SK-N-SH treated with all-trans-retinoic acid at 6 μM for 48 hours (cell line): ENCODE results near the gene PRDM11.

ENCODE experiments used
- ATAC-seq: fragments of 200-7000 bp; cut with Tn5 transposase; 3 replicates; pipeline ENCODE4 v1.9.1; 2020; ENCODE audit warnings: mild to moderate bottlenecking, moderate library complexity
- ARNTL ChIP-seq: fragments of 450-650 bp; formaldehyde crosslinking; IDR thresholded peaks from 2 replicates; pipeline ENCODE4 v1.5.0; 2020; ENCODE audit warnings: low read depth, mild to moderate bottlenecking, moderate library complexity, borderline replicate concordance
- BACH2 ChIP-seq: fragments of 250-450 bp; sonication (Bioruptor Pico); IDR thresholded peaks from 2 replicates; pipeline ENCODE4 v1.9.0; 2021; ENCODE audit warnings: mild to moderate bottlenecking, borderline replicate concordance
- CSRNP3 ChIP-seq: fragments of 250-450 bp; sonication (Bioruptor Pico); IDR thresholded peaks from 2 replicates; pipeline ENCODE4 v1.5.1; 2021; ENCODE audit warnings: mild to moderate bottlenecking, moderate library complexity
- ESRRG ChIP-seq: fragments of 250-450 bp; sonication (Bioruptor Pico); IDR thresholded peaks from 2 replicates; pipeline ENCODE4 v1.6.1; 2021; ENCODE audit warnings: mild to moderate bottlenecking
- ISL1 ChIP-seq: fragments of 250-450 bp; sonication (Bioruptor Pico); IDR thresholded peaks from 2 replicates; pipeline ENCODE4 v2.1.2; 2022; ENCODE audit warnings: mild to moderate bottlenecking, moderate library complexity
- OSR1 ChIP-seq: fragments of 250-450 bp; sonication (Bioruptor Pico); IDR thresholded peaks from 2 replicates; pipeline ENCODE4 v1.8.0; 2022; ENCODE audit warnings: moderate library complexity, mild to moderate bottlenecking, inconsistent platforms
- PATZ1 ChIP-seq: fragments of 250-450 bp; sonication (Bioruptor Pico); IDR thresholded peaks from 2 replicates; pipeline ENCODE4 v1.8.0; 2020; ENCODE audit warnings: mild to moderate bottlenecking, moderate library complexity, borderline replicate concordance
- PPARA ChIP-seq: fragments of 250-450 bp; sonication (Bioruptor Pico); IDR thresholded peaks from 2 replicates; pipeline ENCODE4 v1.5.0; 2020; ENCODE audit warnings: mild to moderate bottlenecking, borderline replicate concordance
- RARB ChIP-seq: fragments of 250-450 bp; sonication (Bioruptor Pico); IDR thresholded peaks from 2 replicates; pipeline ENCODE4 v1.8.0; 2021; ENCODE audit warnings: mild to moderate bottlenecking, moderate library complexity
- SNAI2 ChIP-seq: fragments of 250-450 bp; sonication (Bioruptor Pico); IDR thresholded peaks from 2 replicates; pipeline ENCODE4 v1.5.0; 2020; ENCODE audit warnings: mild to moderate bottlenecking, moderate library complexity
- TCF4 ChIP-seq: fragments of 250-450 bp; sonication (Bioruptor Pico); IDR thresholded peaks from 2 replicates; pipeline ENCODE4 v1.8.0; 2021; ENCODE audit warnings: mild to moderate bottlenecking, moderate library complexity, borderline replicate concordance
- ZC3H10 ChIP-seq: fragments of 250-450 bp; sonication (Bioruptor Pico); IDR thresholded peaks from 2 replicates; pipeline ENCODE4 v1.5.1; 2021; ENCODE audit warnings: mild to moderate bottlenecking, moderate library complexity
- ZFP3 ChIP-seq: fragments of 250-450 bp; sonication (Bioruptor Pico); IDR thresholded peaks from 2 replicates; pipeline ENCODE4 v1.5.0; 2020; ENCODE audit warnings: mild to moderate bottlenecking, moderate library complexity
- ZFP30 ChIP-seq: fragments of 450-650 bp; formaldehyde crosslinking; IDR thresholded peaks from 2 replicates; pipeline ENCODE4 v1.5.0; 2022; ENCODE audit warnings: mild to moderate bottlenecking, moderate library complexity
- ZNF565 ChIP-seq: fragments of 450-650 bp; formaldehyde crosslinking; conservative IDR thresholded peaks from 2 replicates; pipeline ENCODE4 v1.5.0; 2020; ENCODE audit warnings: low read depth, mild to moderate bottlenecking, moderate library complexity
- ZNF70 ChIP-seq: fragments of 450-650 bp; formaldehyde crosslinking; IDR thresholded peaks from 2 replicates; pipeline ENCODE4 v1.5.0; 2020; ENCODE audit warnings: mild to moderate bottlenecking, moderate library complexity
- ZNF8 ChIP-seq: fragments of 450-650 bp; formaldehyde crosslinking; IDR thresholded peaks from 2 replicates; pipeline ENCODE4 v1.5.0; 2020; ENCODE audit warnings: mild to moderate bottlenecking, moderate library complexity
- TF ChIP-seq, protein P1 (sequence below): fragments of 250-450 bp; sonication (Bioruptor Pico); IDR thresholded peaks from 2 replicates; pipeline ENCODE4 v1.5.0; 2020; ENCODE audit warnings: mild to moderate bottlenecking, moderate library complexity
- TF ChIP-seq, protein P2 (sequence below): fragments of 250-450 bp; sonication (Bioruptor Pico); IDR thresholded peaks from 2 replicates; pipeline ENCODE4 v1.8.0; 2021; ENCODE audit warnings: low read depth, mild to moderate bottlenecking, moderate library complexity, borderline replicate concordance
- TF ChIP-seq, protein P3 (sequence below): fragments of 250-450 bp; sonication (Bioruptor Pico); IDR thresholded peaks from 2 replicates; pipeline ENCODE4 v1.5.1; 2020; ENCODE audit warnings: low read depth, mild to moderate bottlenecking, moderate library complexity

PRDM11 gene

GRCh38 chr11:45270946-45271716, 124.7 kb downstream of the PRDM11 start:
- ATAC-seq = no peak
- no peak for TF ChIP-seq ZFP30 (CRISPR knock-in tag)
- no peak for TF ChIP-seq ZNF70 (CRISPR knock-in tag)
- TF ChIP-seq OSR1 = no peak
- TF ChIP-seq ESRRG = no peak
- TF ChIP-seq PATZ1 (CRISPR knock-in tag) = no peak
- no peak for TF ChIP-seq BACH2 (CRISPR knock-in tag)
- no peak for TF ChIP-seq CSRNP3
- no peak for TF ChIP-seq ARNTL (CRISPR knock-in tag)
- TF ChIP-seq TCF4 (CRISPR knock-in tag) = no peak
- no peak for TF ChIP-seq PPARA (CRISPR knock-in tag)
- TF ChIP-seq, all 23 proteins: peak for 0

- ATAC-seq = no peak
- TF ChIP-seq ZC3H10 (CRISPR knock-in tag) = no peak
- no peak for TF ChIP-seq PPARA (CRISPR knock-in tag)
- TF ChIP-seq, protein P1, sequence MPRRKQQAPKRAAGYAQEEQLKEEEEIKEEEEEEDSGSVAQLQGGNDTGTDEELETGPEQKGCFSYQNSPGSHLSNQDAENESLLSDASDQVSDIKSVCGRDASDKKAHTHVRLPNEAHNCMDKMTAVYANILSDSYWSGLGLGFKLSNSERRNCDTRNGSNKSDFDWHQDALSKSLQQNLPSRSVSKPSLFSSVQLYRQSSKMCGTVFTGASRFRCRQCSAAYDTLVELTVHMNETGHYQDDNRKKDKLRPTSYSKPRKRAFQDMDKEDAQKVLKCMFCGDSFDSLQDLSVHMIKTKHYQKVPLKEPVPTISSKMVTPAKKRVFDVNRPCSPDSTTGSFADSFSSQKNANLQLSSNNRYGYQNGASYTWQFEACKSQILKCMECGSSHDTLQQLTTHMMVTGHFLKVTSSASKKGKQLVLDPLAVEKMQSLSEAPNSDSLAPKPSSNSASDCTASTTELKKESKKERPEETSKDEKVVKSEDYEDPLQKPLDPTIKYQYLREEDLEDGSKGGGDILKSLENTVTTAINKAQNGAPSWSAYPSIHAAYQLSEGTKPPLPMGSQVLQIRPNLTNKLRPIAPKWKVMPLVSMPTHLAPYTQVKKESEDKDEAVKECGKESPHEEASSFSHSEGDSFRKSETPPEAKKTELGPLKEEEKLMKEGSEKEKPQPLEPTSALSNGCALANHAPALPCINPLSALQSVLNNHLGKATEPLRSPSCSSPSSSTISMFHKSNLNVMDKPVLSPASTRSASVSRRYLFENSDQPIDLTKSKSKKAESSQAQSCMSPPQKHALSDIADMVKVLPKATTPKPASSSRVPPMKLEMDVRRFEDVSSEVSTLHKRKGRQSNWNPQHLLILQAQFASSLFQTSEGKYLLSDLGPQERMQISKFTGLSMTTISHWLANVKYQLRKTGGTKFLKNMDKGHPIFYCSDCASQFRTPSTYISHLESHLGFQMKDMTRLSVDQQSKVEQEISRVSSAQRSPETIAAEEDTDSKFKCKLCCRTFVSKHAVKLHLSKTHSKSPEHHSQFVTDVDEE (CRISPR knock-in tag) = no peak
- TF ChIP-seq, protein P2, sequence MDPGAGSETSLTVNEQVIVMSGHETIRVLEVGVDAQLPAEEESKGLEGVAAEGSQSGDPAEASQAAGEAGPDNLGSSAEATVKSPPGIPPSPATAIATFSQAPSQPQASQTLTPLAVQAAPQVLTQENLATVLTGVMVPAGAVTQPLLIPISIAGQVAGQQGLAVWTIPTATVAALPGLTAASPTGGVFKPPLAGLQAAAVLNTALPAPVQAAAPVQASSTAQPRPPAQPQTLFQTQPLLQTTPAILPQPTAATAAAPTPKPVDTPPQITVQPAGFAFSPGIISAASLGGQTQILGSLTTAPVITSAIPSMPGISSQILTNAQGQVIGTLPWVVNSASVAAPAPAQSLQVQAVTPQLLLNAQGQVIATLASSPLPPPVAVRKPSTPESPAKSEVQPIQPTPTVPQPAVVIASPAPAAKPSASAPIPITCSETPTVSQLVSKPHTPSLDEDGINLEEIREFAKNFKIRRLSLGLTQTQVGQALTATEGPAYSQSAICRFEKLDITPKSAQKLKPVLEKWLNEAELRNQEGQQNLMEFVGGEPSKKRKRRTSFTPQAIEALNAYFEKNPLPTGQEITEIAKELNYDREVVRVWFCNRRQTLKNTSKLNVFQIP (CRISPR knock-in tag) = no peak
- TF ChIP-seq ZNF8 (CRISPR knock-in tag) = no peak
- no peak for TF ChIP-seq ZNF70 (CRISPR knock-in tag)
- no peak for TF ChIP-seq RARB (CRISPR knock-in tag)
- no peak for TF ChIP-seq SNAI2 (CRISPR knock-in tag)
- TF ChIP-seq OSR1 = no peak
- no peak for TF ChIP-seq ISL1 (CRISPR knock-in tag)
- no peak for TF ChIP-seq TCF4 (CRISPR knock-in tag)
- no peak for TF ChIP-seq ZFP3
- no peak for TF ChIP-seq ZNF565 (CRISPR knock-in tag)
- no peak for TF ChIP-seq ARNTL (CRISPR knock-in tag)
- TF ChIP-seq, protein P3, sequence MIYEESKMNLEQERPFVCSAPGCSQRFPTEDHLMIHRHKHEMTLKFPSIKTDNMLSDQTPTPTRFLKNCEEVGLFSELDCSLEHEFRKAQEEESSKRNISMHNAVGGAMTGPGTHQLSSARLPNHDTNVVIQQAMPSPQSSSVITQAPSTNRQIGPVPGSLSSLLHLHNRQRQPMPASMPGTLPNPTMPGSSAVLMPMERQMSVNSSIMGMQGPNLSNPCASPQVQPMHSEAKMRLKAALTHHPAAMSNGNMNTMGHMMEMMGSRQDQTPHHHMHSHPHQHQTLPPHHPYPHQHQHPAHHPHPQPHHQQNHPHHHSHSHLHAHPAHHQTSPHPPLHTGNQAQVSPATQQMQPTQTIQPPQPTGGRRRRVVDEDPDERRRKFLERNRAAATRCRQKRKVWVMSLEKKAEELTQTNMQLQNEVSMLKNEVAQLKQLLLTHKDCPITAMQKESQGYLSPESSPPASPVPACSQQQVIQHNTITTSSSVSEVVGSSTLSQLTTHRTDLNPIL (CRISPR knock-in tag) = no peak
- no peak for TF ChIP-seq ZFP30 (CRISPR knock-in tag)
Observed at GRCh38 chr11:45272701-45273100, 126.3 kb downstream of the PRDM11 start.

GRCh38 chr11:45273509-45273908, 127.1 kb downstream of the PRDM11 start:
- TF ChIP-seq BACH2 (CRISPR knock-in tag) (no peak), CSRNP3 (no peak), ESRRG (no peak)
- TF ChIP-seq, protein P1 (CRISPR knock-in tag) = no peak
- TF ChIP-seq, protein P3 (CRISPR knock-in tag) = no peak

More at GRCh38 chr11:45273509-45273908, 127.1 kb downstream of the PRDM11 start:
- ATAC-seq = no peak
